HCT116 (cell line): ENCODE data around the gene HPCAL4. TPM values are rescaled to one million over a fixed set of nuclear protein-coding genes. Genes with fewer than 3 reads are reported as not detected.

Experiments used
- ATAC-seq: fragments of 200-7000 bp; cut with Tn5 transposase; 2 replicates; pipeline ENCODE4 v1.9.1; 2020; ENCODE audit warnings: mild to moderate bottlenecking, moderate library complexity
- BruUV-seq: library from RNA; stranded (reverse); fragments of 400-500 nt; replicated peaks from 2 replicates; lab custom pipeline; 2021; lab: Mats Ljungman, UMichigan
- CTCF ChIA-PET: fragments of 300-600 bp; sonication (Branson Sonifier 250); formaldehyde crosslinking; loops from one replicate; lab custom pipeline; 2021; ENCODE audit warnings: antibody characterized with exemption; lab: Charles Lee
- POLR2A ChIA-PET: fragments of 300-600, 350-600 bp; sonication (Branson Sonifier 250); formaldehyde crosslinking; loops from one replicate; lab custom pipeline; 2021; ENCODE audit warnings: antibody characterized with exemption; lab: Charles Lee
- RAD21 ChIA-PET, 2 experiments: fragments of 300-600 bp; sonication (Branson Sonifier 250); formaldehyde crosslinking; loops; one replicate each; lab custom pipeline; 2023; ENCODE audit warnings: low total read pairs in 2 of 2; ENCODE audit not compliant: uncharacterized antibody in 2 of 2, unreplicated experiment in 2 of 2, low non-redundant PET in 1 of 2; lab: Charles Lee
- DNase-seq: peaks from one replicate; pipeline ENCODE4 v3.0.0-alpha.2; 2010; ENCODE audit warnings: low read depth, low spot score
- H2AFZ ChIP-seq: fragments of 200-600 bp; shearing (Covaris generic), sonication (generic); 2 replicates; pipeline ENCODE4 v1.6.1; 2017; ENCODE audit warnings: low read depth, mixed run types, mixed read lengths, antibody characterized with exemption, low read length; ENCODE audit not compliant: poor library complexity, severe bottlenecking
- H3K27ac ChIP-seq: 2 replicates; pipeline ENCODE4 v1.5.1; 2012; ENCODE audit warnings: low read depth, low read length
- H3K27me3 ChIP-seq: fragments of 200-600 bp; sonication (generic); 2 replicates; pipeline ENCODE4 v1.6.1; 2016; ENCODE audit warnings: mixed run types, low read length, mixed read lengths; ENCODE audit not compliant: insufficient read depth
- H3K36me3 ChIP-seq, 2 experiments: fragments of 200-500 bp in 1 of 2; fragments of 200-600 bp in 1 of 2; sonication (Bioruptor generic) in 1 of 2; sonication (generic) in 1 of 2; 2 replicates each; pipeline versions ENCODE4 v1.5.1 to v1.6.1; 2014 to 2016; ENCODE audit warnings: low read length in 2 of 2, inconsistent platforms in 1 of 2, mixed read lengths in 1 of 2, mixed run types in 1 of 2; ENCODE audit not compliant: insufficient read depth in 2 of 2, control insufficient read depth in 1 of 2
- H3K4me1 ChIP-seq, 2 experiments: fragments of 200-600 bp in 1 of 2; sonication (generic) in 1 of 2; 2 replicates each; pipeline versions ENCODE4 v1.5.1 to v1.6.1; 2012 to 2017; ENCODE audit warnings: low read length in 2 of 2, inconsistent platforms in 1 of 2, mild to moderate bottlenecking in 1 of 2, mixed read lengths in 1 of 2, mixed run types in 1 of 2, moderate library complexity in 1 of 2; ENCODE audit not compliant: insufficient read depth in 2 of 2, control insufficient read depth in 1 of 2
- H3K4me2 ChIP-seq: fragments of 200-600 bp; sonication (generic); 2 replicates; pipeline ENCODE4 v1.6.1; 2017; ENCODE audit warnings: mixed run types, low read length, mixed read lengths
- H3K4me3 ChIP-seq, 2 experiments: fragments of 200-600 bp in 1 of 2; sonication (generic) in 1 of 2; replicated peaks in 1 of 2; 2 replicates each; pipeline ENCODE4 v1.5.1; 2011 to 2016; ENCODE audit warnings: low read length in 2 of 2, control low read depth in 1 of 2, low read depth in 1 of 2, mild to moderate bottlenecking in 1 of 2, mixed read lengths in 1 of 2, mixed run types in 1 of 2
- H3K79me2 ChIP-seq: fragments of 200-600 bp; sonication (generic); 2 replicates; pipeline ENCODE4 v1.6.1; 2017; ENCODE audit warnings: mild to moderate bottlenecking, mixed run types, low read length, moderate library complexity, mixed read lengths; ENCODE audit not compliant: insufficient read depth
- H3K9ac ChIP-seq: fragments of 200-600 bp; sonication (generic); 2 replicates; pipeline ENCODE4 v1.6.1; 2016; ENCODE audit warnings: low read length, mixed read lengths
- H3K9me2 ChIP-seq: fragments of 200-600 bp; sonication (generic), shearing (Covaris generic); 2 replicates; pipeline ENCODE4 v1.6.1; 2017; ENCODE audit warnings: mixed run types, mild to moderate bottlenecking, moderate library complexity; ENCODE audit not compliant: insufficient read depth
- H3K9me3 ChIP-seq, 2 experiments: fragments of 200-500 bp in 1 of 2; fragments of 200-600 bp in 1 of 2; sonication (Bioruptor generic) in 1 of 2; sonication (generic) in 1 of 2; 2 replicates each; pipeline ENCODE4 v1.6.1; 2014 to 2017; ENCODE audit warnings: low read length in 2 of 2, mixed read lengths in 2 of 2, inconsistent platforms in 1 of 2, low read depth in 1 of 2, mild to moderate bottlenecking in 1 of 2, mixed run types in 1 of 2, moderate library complexity in 1 of 2; ENCODE audit not compliant: control insufficient read depth in 1 of 2, insufficient read depth in 1 of 2
- H4K20me1 ChIP-seq: fragments of 200-600 bp; sonication (generic), shearing (Covaris generic); 2 replicates; pipeline ENCODE4 v1.6.1; 2017; ENCODE audit warnings: mixed run types, mild to moderate bottlenecking, moderate library complexity; ENCODE audit not compliant: insufficient read depth
- CBX3 ChIP-seq: IDR thresholded peaks from 2 replicates; pipeline ENCODE4 v1.6.1; 2012; ENCODE audit warnings: low read depth
- CEBPB ChIP-seq: IDR thresholded peaks from 2 replicates; pipeline ENCODE4 v1.6.1; 2012; ENCODE audit warnings: low read depth
- ELF1 ChIP-seq: IDR thresholded peaks from 2 replicates; pipeline ENCODE4 v1.6.1; 2012; ENCODE audit warnings: low read depth, borderline replicate concordance
- EZH2 ChIP-seq: fragments of 200-600 bp; sonication (generic); IDR thresholded peaks from 2 replicates; pipeline ENCODE4 v1.6.1; 2017; ENCODE audit warnings: antibody characterized with exemption, mixed run types
- FOSL1 ChIP-seq: IDR thresholded peaks from 2 replicates; pipeline ENCODE4 v1.6.1; 2012; ENCODE audit warnings: low read depth
- JUND ChIP-seq: IDR thresholded peaks from 2 replicates; pipeline ENCODE4 v1.6.1; 2012
- MAX ChIP-seq: IDR thresholded peaks from 2 replicates; pipeline ENCODE4 v1.6.1; 2012
- POLR2AphosphoS5 ChIP-seq: IDR thresholded peaks from 2 replicates; pipeline ENCODE4 v1.6.1; 2011; ENCODE audit warnings: mild to moderate bottlenecking, low read depth, low read length, moderate library complexity
- RAD21 ChIP-seq: IDR thresholded peaks from 2 replicates; pipeline ENCODE4 v1.6.1; 2012; ENCODE audit warnings: low read depth, mild to moderate bottlenecking
- REST ChIP-seq: IDR thresholded peaks from 2 replicates; pipeline ENCODE4 v1.6.1; 2012; ENCODE audit warnings: low read depth
- SIN3A ChIP-seq: IDR thresholded peaks from 2 replicates; pipeline ENCODE4 v1.6.1; 2012; ENCODE audit warnings: low read depth
- SP1 ChIP-seq: IDR thresholded peaks from 2 replicates; pipeline ENCODE4 v1.6.1; 2012; ENCODE audit warnings: low read depth
- SRF ChIP-seq: IDR thresholded peaks from 2 replicates; pipeline ENCODE4 v1.6.1; 2012; ENCODE audit warnings: low read depth
- YY1 ChIP-seq: IDR thresholded peaks from 2 replicates; pipeline ENCODE4 v1.6.1; 2011; ENCODE audit warnings: low read length, low read depth, moderate library complexity, mild to moderate bottlenecking; ENCODE audit not compliant: insufficient replicate concordance; ENCODE audit errors: extremely low read depth
- ZFX ChIP-seq: fragments of 450-650 bp; IDR thresholded peaks from 2 replicates; pipeline ENCODE4 v1.6.1; 2017
- intact Hi-C: fragments of 100-400 bp; cut with micrococcal nuclease; formaldehyde crosslinking; loops from 2 replicates; pipeline ENCODE4 v1.10.0; 2022
- total RNA-seq: library from RNA; stranded (reverse); gene quantifications from one replicate; pipeline ENCODE4 v1.2.1, GENCODE V29; 2021; ENCODE audit not compliant: unreplicated experiment
- TF ChIP-seq, protein P1 (sequence below): IDR thresholded peaks from 2 replicates; pipeline ENCODE4 v1.6.1; 2011; ENCODE audit warnings: mild to moderate bottlenecking, low read length, moderate library complexity; ENCODE audit not compliant: insufficient replicate concordance; ENCODE audit errors: extremely low read depth

HPCAL4 gene
- total RNA-seq, 1 experiment from 2014 or later: 5.2 TPM

GRCh38 chr1:39647247-39647646, 44.0 kb downstream of the HPCAL4 start:
- no peaks in the 10 kb centered on the region for H3K9me2 ChIP-seq
- intact Hi-C loops: no loop called here
- H3K27ac ChIP-seq: no peak overlapping the region
- H3K4me1 ChIP-seq: no peaks in the 10 kb centered on the region
- H4K20me1 ChIP-seq: no peaks in the 10 kb centered on the region
- H3K36me3 ChIP-seq: no peaks in the 10 kb centered on the region
- ChIA-PET POLR2A (no interaction called here), RAD21 (no interaction called here), CTCF (interaction anchor here (1.2 to 3.6 kb wide), 3 partner anchors 11 to 41 kb away, joined by 3 to 28 read pairs (median 10); no protein-coding TSS in a partner anchor)
- no peak overlapping the region for H3K4me2 ChIP-seq
- H2AFZ ChIP-seq: no peak overlapping the region
- no peak overlapping the region for H3K4me3 ChIP-seq
- no peak for DNase-seq
- no peaks in the 10 kb centered on the region for H3K9me3 ChIP-seq
- no peak for ATAC-seq
- TF ChIP-seq CEBPB: no peak
- TF ChIP-seq JUND: no peak
- no peak for TF ChIP-seq ZFX
- no peak for TF ChIP-seq SRF
- TF ChIP-seq, protein P1, sequence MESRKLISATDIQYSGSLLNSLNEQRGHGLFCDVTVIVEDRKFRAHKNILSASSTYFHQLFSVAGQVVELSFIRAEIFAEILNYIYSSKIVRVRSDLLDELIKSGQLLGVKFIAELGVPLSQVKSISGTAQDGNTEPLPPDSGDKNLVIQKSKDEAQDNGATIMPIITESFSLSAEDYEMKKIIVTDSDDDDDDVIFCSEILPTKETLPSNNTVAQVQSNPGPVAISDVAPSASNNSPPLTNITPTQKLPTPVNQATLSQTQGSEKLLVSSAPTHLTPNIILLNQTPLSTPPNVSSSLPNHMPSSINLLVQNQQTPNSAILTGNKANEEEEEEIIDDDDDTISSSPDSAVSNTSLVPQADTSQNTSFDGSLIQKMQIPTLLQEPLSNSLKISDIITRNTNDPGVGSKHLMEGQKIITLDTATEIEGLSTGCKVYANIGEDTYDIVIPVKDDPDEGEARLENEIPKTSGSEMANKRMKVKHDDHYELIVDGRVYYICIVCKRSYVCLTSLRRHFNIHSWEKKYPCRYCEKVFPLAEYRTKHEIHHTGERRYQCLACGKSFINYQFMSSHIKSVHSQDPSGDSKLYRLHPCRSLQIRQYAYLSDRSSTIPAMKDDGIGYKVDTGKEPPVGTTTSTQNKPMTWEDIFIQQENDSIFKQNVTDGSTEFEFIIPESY: no peak
- TF ChIP-seq MAX: no peak
- no peak for TF ChIP-seq ELF1
- TF ChIP-seq CBX3: no peak
- TF ChIP-seq SP1: no peak
- TF ChIP-seq SIN3A: no peak
- TF ChIP-seq EZH2: no peak
- TF ChIP-seq YY1: no peak
- no peak for TF ChIP-seq FOSL1
- TF ChIP-seq REST: no peak
- no peak for TF ChIP-seq RAD21
- no peak for TF ChIP-seq POLR2AphosphoS5
- H3K9ac ChIP-seq: no peak overlapping the region
- H3K79me2 ChIP-seq: no peaks in the 10 kb centered on the region
- BruUV-seq: no TSS peak
- no peaks in the 10 kb centered on the region for H3K27me3 ChIP-seq
